ENCODE data around the gene NEK5.

- no peak for TF ChIP-seq CTCF (IDR thresholded peaks at IDR 0.05; ENCODE audit: insufficient read depth, low read depth, low read length)
- TF ChIP-seq EZH2 (IDR thresholded peaks at IDR 0.05; ENCODE audit: insufficient read depth, low read length) = no peak
Observed at GRCh38 chr13:52085421-52085820, 43.5 kb downstream of the NEK5 start.

All from astrocyte (in vitro differentiated cells and primary cell).